Measurements from ENCODE around the gene POLE4.
A peak's percentile ranks its signal among the peaks of the same experiment; 100 is the strongest.

POLE4 gene, protein sequence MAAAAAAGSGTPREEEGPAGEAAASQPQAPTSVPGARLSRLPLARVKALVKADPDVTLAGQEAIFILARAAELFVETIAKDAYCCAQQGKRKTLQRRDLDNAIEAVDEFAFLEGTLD

DNA sequence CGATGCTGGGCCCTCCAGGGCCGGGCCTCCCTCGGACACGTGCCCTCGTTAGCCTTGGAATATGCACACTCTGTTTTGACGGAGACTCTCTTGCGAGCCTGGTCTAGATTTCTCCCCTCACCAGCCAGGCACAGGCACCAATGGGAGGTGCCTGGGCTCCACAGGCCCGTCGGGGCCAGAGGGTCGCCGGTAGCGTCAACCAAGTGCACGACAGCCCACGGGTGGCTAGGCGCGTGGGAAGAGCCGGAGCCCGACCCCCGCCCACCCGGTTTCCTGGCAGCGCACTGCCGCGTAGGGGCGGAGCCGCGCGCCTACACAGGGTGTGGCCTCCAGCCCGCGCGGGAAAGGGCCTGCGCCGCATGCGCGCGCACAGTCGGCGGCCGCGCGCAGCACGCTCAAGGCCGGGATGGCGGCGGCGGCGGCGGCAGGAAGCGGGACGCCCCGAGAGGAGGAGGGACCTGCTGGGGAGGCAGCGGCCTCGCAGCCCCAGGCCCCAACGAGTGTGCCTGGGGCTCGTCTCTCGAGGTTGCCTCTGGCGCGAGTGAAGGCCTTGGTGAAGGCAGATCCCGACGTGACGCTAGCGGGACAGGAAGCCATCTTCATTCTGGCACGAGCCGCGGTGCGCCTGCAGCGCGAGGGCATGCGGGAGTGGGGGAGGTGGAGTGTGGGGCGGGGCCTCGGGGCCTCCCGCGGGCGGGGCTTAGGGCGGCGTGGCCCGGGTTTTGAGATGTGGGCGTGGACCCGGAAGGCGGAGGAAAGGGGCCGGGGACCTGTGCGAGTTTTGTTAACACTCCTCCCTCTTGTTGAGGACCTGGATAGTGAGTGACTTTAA lies at the start of gene POLE4:
Gene POLE4 (plus strand): TSS at position 370 of the 832 bp plus-strand sequence. CDS start 37 bp downstream, at position 407.
- peak; percentile 79 to 82 for DNase-seq

DNA sequence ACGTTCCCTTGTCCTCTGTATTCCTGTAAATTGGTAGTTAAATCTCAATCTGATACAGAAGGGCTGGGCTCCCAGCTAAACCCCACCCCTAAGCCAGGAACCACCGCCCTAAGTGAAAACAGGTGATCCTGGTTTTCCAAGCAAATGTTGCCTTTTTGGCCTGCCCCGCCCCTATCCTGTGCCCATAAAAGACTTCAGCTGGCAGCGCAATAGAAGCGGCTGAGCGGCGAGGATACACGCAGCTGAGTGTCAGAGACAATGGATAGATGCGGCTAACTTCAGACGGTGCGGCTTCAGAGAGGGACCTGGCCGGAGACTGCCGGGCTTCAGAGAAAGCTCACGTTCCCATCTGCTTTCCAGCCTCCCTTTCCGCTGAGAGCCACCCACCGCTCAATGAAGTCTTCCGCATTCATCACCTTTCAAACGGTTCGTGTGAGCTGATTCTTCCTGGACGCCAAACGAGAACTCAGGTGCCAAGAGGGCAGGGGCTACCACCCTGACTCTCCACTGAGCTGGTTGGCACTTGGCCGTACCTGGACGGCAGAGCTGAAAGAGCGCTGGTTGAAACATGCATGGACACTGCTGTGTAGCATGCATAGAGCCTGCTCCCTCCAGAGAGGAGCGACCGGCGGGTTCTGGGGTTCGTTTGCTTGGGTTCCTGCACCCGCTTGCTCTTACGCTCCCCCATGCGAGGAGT lies 49.5 kb upstream of the POLE4 start:
- no peak for DNase-seq

DNA sequence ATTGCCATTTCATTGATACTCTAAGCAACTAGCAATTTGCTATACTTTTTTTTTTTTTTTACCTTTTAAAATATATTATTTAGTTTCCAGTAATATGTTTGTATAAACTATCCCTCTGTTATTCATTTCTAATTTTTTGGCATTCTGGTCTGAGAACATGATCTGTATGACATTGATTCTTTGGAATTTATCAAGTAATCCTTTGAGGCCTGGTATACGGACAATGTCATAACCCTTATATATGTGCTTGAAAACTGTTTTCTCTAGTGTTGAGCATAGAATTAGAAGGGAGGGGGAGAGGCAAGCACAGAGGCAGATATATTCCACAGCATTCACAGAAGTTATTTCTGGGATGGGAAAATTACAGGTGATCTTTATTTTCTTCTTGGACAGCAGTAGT lies 48.2 kb upstream of the POLE4 start:
- DNase-seq, result no peak

DNA sequence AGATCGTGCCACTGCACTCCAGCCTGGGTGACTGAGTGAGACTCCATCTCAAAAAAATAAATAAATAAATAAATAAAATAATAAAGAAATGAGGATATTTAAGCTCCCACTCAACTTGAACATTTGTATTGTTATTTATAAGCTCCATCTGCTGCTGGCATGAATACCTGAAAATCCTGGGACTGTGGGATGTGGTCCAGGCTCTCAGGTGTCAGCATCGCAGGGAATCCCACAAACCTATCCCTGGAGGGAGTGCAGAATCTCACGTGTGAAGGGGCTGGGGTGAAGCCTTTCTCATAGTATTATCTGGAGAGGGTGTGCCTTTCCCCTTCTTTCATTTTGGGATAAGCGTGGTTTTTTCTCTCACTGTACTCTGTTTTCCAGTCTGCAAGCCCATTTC lies 47.4 kb upstream of the POLE4 start:
- no peak for DNase-seq

DNA sequence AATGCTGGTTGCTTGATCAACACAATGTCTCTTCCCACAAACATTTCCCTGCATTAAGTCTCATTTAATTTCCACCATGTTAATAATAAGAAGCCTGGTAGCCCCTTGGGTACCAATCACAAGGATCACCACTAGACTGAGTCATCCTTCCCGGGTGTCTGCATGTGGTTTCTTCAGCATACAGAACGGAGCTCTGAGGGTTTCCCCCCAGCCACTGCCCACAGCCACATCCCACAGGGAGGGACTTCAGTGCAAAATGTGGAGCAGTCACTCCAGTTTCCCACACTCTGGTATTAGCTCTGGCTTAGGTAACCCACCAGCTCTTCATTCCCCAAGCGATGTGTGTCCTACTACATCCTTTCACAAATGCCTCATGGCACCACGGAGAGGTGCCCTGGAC lies 42.7 kb upstream of the POLE4 start:
- no peak for DNase-seq

DNA sequence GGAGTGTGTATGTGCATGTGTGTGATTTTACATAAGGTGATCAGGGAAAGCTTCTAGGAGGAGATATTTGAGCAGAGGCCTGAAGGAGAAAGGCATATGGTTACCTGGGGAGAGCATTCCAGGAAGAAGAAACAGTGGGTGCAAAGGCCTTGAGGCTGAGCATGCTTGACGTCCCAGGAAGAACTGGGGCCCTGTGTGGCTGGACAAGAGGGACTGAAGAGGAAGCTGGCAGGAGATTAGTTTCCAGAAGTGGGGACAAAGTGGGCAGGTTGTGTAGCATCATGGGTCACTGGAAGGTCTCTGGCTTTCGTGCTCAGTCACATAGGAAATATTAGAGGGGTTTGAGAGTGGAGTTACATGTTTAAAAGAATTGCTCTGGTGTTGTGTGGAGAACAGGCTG lies 42.0 kb upstream of the POLE4 start:
- DNase-seq, result no peak

DNA sequence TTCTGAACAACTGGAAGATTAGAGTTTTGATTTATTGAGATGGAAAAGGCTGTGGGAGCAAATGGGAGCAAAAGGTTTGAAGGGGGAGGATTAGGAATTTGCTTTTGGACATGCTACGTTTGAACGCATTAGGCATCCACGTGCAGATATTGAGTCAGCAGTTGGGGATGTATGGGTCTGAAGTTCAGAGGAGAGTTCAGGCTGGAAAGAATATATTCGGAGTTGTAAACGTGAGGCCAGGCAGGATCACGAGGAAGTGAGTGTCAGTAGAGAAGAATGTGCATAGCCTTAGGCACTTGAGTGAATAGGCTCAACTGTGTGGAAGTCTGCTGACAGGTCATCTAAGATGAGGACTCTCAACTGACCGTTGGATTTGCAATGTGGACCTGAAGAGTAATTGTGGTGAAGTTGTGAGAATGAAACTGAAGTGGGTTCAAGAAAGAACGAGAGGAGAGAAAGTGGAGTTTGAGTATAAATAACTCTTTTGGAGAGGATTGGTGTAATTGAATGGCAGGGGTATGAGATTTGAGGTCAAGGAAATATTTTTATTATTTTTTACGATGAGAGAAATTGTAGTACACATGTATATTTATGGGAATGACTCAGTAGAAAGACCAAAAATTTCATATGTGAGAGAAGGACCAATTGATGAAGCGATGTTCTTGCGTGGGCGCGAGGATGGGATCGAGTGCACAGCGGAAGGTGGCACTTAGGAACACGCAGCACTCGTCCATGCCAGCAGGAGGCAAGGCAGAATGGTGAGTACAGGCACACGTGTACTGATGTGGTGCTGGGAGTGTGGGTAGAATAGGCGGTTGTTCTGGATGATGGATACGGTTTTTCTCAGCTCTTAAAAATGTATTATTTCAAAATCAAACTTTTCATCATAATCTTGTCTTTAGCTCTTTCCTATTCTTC lies 40.5 kb upstream of the POLE4 start:
- no peak for DNase-seq

DNA sequence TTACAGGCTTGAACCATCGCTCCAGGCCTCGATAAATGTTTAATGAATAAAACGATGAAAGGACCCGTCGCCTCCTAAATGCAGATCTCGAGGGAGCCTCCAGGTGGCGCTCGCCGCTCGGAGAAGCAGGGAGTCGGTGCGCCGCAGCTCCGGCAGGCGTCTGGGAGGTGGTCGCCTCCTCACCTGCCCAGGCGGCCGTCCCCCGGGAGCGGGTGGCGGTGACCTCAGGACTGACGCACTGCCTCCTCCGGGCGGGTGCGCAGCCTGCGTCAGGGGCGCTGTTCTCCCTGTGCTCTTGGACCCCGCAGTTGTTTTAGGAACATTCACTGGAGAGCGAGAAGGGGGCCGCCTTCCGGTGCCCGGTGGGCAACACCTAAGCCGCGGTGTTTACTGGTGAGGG lies 38.6 kb upstream of the POLE4 start:
- DNase-seq, result peak; percentile 63 to 73

DNA sequence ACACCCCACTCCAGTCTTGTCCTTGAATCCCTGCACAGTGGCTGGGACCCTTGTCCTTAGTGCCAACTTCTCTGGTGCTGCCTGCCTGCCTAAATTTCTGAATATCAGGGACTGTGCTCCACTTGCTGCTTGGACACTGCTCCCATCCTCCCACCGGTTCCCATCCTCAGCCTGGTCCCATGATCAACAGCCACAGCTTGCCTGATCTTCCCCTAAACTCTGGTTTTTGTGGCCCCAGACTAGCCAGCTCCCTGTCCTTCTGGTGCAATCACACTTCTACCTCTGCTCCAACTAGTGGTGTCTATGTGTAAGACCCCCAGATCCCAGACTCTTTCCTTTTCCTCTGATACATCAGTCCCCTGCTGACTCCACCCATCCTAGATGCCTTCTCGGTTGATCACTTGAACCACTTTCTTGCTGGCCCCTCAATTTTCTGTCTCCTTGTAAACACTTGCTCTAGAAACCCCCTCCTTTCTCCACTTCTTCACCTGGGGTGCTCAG lies 37.2 kb upstream of the POLE4 start:
- DNase-seq, result no peak

DNA sequence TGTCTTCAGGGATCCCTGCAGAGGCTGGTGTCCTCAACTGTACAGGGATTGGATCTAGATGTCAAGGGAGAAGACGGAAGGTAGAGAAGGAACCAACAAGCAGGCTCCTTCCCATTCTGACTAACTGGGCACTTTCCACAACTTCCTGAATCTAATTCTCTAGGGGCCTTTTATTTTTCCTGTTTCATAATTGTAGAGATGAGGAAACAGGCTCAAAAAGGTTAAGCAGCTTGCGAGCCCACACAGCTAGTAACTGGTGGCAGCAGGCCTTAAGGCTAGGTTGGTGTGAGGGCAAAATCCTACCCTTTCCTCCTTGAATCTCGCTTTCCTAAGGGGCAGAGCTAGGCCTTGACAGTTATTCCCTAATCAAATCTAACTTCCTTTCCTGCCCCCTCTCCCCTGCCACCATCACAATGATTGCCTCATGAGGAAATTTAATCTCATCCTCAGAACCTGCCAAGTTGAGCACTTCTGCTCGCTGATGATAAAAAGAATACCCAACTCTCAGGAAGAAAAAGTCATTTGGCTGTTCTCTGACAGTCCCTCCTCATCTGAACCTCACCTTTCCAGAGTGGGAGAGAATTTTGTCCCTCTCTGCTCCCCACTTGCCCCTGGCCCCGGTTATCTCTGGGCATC lies 35.7 kb upstream of the POLE4 start:
- DNase-seq, result no peak

DNA sequence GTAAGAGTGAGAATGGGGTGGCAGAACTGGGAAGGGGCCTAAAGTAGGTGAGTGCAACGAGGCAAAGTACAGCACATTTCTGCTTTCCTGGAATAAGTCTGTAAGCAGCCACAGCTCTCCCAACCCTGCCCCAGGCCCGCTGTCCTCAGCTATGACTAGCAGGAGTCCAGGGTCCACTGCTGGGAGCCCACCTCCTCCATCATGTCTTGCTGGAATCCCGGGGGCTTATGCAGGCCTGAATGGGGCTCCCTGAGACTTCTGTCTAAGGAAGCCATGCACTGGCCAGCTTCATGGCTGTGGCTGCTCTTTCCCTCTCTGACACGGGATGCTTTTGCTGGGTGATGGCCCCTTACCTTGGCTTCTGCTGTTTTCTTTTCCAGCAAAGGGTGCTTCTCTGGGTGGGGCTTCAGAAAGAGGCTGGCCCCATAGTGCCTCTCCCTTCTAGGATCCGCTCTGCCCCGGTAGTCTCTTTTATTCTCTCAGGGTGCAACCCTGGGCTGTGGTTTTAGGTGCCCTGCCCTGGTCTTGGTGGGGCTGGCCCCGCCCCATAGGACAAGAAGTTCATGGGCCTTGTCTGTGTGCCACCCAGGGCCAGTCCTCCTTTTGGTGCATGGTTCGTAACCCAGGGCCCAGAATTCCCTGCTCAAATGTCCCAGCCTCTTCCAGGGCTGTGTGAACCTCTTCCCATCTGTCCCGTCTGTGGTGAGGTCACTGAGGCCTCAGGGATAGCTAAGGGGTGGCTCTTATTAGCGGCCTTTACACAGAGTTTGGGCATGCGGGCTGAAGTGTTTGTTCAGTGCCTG lies 33.8 kb upstream of the POLE4 start:
- DNase-seq, result no peak

DNA sequence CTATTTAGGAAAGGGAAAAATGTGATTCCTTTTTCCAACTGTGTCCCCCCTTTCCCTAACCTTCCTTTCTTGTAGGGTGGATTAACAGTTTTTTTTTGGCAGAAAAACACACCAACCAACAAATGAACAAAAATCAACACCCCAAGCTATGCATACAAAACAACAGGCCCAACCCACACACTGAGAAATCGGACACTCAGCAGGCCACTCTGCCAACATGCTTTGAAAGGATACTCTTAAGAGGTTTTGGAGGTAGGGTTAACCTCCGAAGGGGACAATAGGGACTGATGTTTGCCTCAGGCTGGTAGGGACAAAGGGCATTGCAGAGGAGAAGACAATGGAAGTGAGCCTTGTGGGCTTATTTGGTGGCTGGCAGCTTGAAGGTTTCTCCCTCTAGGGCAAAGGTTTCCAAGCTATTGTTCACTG lies 33.1 kb upstream of the POLE4 start:
- no peak for DNase-seq

DNA sequence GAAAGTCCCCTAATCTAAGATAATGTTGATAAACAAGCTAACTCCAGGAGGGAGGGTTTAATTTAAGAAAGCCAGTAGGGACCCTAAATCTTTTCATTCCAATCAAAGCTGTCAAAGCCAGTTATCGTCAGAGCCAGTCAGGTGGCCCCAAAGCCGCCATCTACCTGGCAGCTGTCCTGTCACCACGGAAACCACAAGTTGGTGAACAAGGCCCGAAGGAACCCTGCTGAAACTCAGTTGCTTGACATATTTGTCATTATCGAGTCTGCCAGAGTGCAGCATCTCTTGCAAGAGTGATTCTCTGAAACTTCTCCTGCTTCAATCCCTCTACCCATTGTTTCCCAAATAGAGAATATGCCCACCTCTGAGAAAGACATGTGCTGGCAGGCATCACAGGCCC lies 30.8 kb upstream of the POLE4 start:
- DNase-seq, result no peak

DNA sequence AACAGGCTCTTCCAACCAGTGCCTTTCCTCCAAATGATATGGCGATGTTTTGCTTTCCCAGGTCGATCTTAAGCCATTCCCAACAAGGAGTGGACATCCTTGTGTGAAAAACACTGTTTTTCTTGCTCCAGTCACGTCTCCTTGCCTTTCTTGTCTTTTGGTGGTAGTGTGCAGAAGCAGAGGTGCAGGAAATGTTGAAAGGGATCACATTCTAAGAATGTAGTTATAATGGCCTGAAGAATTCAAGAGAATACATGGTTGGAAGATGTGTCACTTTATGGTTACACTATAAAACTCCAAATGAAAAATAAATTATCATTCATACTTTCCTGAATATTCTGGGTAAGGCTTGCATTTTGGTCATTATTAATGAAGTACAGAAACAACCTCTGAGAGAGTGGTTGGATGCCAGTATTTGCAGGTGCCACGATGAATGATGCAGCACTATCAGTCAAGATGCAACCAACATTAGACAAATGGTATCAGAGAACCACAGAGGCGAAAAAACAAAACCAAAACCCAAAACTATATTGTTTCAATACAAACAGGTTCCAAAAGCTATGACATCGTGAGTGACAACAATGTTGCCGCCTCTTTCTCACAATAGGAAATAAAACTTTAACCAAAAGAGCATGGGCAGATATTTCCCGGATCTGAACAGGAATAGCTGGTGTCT lies 27.5 kb upstream of the POLE4 start:
- DNase-seq, result no peak

DNA sequence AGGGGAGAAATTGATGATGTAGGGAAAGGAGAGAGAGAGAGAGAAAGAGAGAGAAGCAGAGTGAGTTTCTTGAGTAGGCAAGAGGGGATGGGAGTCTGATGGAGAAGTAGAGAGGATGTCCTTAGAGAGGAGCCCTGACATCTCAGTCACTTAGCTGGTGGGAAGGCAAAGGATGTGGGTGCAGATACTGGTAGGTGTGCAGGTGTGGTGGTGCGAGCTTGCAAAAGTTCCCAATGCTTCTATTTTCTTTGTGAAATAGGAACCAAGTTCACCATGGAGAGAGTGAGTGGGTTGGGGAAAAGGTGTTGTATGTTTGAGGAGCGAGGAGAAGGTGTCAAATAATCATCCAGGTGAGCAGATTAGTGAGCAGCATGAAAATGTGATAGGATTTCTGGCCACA lies 26.5 kb upstream of the POLE4 start:
- DNase-seq, result no peak

DNA sequence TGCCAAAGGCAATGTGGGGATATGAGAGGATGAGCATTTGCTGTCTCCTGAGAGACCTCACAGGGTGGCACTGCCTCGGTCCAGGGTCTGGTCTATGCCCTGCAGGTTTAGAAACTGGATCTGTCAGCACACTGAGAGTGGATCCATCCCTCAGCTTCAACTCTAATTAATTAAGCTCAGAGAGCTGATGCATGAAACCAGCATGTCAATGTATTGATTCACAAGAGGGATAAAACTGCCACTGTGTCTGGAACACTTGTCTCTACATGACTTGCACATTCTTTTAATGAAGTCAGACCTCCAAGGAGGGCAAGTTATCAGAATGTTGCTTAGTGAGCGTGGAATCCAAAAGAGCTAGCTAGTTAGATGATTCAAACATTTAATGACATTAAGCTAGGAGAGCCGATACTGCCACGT lies 22.5 kb upstream of the POLE4 start:
- no peak for DNase-seq

DNA sequence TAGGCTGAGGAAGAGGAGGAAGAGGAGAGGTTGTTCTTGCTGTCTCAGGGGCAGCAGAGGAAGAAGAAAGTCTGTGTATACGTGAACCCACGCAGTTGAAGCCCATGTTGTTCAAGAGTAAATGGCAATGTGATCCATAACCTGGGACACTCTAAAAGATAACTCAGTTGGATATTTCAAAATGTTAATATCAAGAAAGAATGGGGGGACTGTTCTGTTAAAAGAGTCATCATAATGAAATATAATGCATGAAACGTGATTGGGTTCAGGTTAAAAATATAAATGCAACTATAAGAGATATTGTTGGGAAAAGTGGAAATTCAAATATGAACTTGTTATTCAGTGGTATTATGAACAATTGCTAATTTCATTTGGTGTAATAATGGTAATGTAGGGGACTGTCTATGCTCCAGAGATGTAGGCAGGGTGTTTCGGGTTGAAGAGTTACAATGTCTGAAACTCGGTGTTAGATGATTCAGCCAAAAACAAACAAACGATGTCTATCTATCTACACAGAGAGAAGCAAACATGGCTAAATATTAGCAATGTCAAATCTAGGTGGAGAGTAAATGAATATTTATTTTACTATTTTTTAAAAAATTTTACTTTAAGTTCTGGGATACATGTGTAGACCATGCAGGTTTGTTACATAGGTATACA lies 21.1 kb upstream of the POLE4 start:
- no peak for DNase-seq

DNA sequence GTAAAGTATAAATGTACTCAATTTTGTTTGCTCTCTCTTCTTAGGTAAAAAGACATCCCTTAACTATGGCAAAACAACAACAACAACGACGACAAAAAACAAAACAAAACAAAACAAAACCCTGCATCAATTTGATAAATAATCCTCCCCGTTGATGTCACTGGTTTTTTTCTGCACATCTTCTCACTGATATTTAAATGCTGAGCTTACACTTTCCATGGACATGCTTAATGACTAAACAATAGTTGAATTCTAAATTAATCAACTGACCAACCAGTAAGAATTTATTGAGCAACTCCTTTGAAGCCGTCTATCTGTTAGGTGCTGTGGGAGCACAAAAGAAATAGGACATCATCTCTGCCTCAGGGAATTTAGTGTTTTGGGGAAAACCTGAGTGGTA lies 20.2 kb upstream of the POLE4 start:
- no peak for DNase-seq

DNA sequence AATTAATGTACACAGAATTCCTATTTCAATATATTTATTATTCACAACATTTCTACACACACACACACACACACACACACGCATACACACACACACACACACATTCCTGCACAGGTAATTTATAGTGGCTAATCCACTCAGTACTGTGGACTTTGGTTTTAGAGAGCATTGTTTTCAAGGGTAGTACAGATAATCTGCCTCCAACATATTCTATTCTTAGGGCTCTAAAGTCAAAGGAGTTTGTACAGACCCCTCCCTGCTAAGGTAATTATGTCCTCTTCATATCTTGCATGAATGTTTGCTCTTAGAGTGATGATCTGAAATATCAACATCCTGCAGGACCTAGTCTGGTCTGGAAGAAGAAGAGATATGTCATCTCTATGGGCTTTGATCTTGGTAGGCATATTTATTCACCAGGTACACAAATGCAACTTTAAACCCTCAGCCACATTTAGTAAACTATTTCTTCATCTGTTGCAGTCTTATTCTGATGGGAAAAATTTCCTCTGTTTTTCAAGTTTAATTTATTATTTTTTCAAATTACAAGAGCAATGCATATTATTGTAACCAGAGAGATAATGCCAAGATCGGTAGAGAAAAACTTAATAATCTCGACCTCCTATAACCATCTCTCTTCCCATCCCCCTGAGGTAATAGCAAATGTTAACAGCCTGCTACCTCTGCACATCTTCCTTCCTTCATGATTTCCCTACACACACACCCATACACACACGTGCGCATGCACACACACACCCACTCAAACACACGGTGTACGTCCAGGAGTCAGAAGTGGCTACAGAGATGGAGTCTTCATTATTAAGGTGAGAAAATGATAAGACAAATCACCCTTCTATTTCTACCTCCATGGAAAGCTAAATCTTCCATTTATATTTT lies 18.3 kb upstream of the POLE4 start:
- no peak for DNase-seq

Measured in NCI-H1930 (cell line).